Measurements from ENCODE around the gene TREX2. TPM values are rescaled to one million over a fixed set of nuclear protein-coding genes. Genes with fewer than 3 reads are reported as not detected.

Gene TREX2
- total RNA-seq, 1 experiment from 2014 or later = 1.1 TPM

DNA sequence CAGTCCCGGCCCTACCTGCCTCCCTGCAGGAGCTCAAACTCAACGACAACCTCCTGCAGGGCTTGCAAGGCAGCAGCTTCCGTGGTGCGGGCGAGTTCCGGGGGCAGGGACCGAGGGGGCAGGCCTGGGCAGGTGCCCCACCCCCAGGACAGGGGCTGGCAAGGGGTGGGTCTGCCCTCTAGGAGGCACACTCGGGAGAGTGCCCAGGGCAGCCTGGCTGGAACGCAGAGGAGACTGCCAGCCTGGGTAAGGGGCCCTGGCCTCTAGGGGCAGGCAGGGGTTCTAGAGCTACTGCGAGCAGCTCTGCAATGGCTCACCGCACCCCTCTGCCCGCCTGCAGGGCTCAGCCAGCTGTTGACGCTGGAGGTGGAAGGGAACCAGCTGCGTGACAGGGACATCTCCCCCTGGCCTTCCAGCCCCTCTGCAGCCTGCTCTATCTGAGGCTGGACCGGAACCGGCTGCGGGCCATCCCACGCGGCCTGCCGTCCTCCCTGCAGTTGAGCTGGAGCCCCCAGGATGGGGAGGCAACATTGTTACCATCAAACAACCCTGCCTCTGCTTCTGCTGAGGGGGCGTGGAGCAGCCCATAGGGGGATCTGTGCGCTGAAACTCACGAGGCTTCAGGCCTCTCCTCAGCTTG lies 36.6 kb upstream of the TREX2 start:
- Histone ChIP-seq H3K27me3 (ENCODE audit: insufficient read depth, low read length) (no peaks in the 10 kb centered on the region), H3K23me2 (ENCODE audit: insufficient read length, low read depth, low read length, poor library complexity, severe bottlenecking) (no peaks in the 10 kb centered on the region), H3K79me2 (ENCODE audit: insufficient read depth, low read length) (no peaks in the 10 kb centered on the region), H3K23ac (ENCODE audit: insufficient read length, low read depth, low read length) (no peak overlapping the region), H3K9ac (ENCODE audit: extremely low read depth, insufficient read length, low read length) (no peak overlapping the region), H2BK120ac (ENCODE audit: low read depth, low read length, poor library complexity, severe bottlenecking) (no peak overlapping the region), H3K4me2 (ENCODE audit: insufficient read depth, insufficient read length, low read length) (no peak overlapping the region), H3K4me1 (ENCODE audit: insufficient read depth, low read length) (no peaks in the 10 kb centered on the region), H3K79me1 (ENCODE audit: insufficient read depth, low read depth, low read length, poor library complexity, severe bottlenecking) (no peaks in the 10 kb centered on the region), H3K56ac (ENCODE audit: insufficient read length, low read depth, low read length) (no peak overlapping the region), H2AK5ac (ENCODE audit: insufficient read length, low read length) (no peak overlapping the region), H3K4ac (ENCODE audit: low read depth, low read length) (no peak overlapping the region), H3K9me3 (ENCODE audit: control insufficient read depth, low read depth, low read length) (peaks cover 9% of the 10 kb centered on the region), H3K18ac (ENCODE audit: insufficient read length, low read depth, low read length) (no peak overlapping the region), H3T11ph (ENCODE audit: low read length) (no peak overlapping the region), H4K5ac (ENCODE audit: insufficient read length, low read depth, low read length) (no peak overlapping the region), H2BK12ac (ENCODE audit: insufficient read length, low read depth, low read length) (no peak overlapping the region), H3K14ac (ENCODE audit: insufficient read depth, low read length) (no peak overlapping the region), H2BK20ac (ENCODE audit: low read depth, low read length, poor library complexity, severe bottlenecking) (no peak overlapping the region), H4K91ac (ENCODE audit: insufficient read length, low read depth, low read length) (no peak overlapping the region), H4K8ac (replicated peaks; ENCODE audit: insufficient read length, low read depth, low read length) (no peak overlapping the region), H4K20me1 (ENCODE audit: control insufficient read depth, insufficient read depth, insufficient read length) (no peaks in the 10 kb centered on the region), H2AFZ (ENCODE audit: low read length) (no peak overlapping the region), H2BK15ac (ENCODE audit: low read depth, low read length) (no peak overlapping the region), H2BK5ac (ENCODE audit: insufficient read length, low read length) (no peak overlapping the region), H3K27ac (ENCODE audit: insufficient read length, low read depth, low read length) (no peak overlapping the region)
- Mint-ChIP-seq H3K27me3 (ENCODE audit: low read depth) (no peaks in the 10 kb centered on the region; the same call in none of the 2 replicates), H3K4me1 (peaks cover 0 to 2% of the 10 kb centered on the region in 2 experiments; a peak in 2 of 4 replicates), H3K36me3 (ENCODE audit: insufficient read depth in 1 of 3, low read depth in 3 of 3) (0 out of 7 replicates have a peak, but pooled peaks cover 0 to 2% (median 0%) of the 10 kb centered on the region in 3 experiments), H3K27ac (no peak overlapping the region), H3K4me3 (no peak overlapping the region), H3K9me3 (peaks cover 24 to 40% of the 10 kb centered on the region in 2 experiments)
- DNase-seq = no peak
- TF ChIP-seq, protein P1, sequence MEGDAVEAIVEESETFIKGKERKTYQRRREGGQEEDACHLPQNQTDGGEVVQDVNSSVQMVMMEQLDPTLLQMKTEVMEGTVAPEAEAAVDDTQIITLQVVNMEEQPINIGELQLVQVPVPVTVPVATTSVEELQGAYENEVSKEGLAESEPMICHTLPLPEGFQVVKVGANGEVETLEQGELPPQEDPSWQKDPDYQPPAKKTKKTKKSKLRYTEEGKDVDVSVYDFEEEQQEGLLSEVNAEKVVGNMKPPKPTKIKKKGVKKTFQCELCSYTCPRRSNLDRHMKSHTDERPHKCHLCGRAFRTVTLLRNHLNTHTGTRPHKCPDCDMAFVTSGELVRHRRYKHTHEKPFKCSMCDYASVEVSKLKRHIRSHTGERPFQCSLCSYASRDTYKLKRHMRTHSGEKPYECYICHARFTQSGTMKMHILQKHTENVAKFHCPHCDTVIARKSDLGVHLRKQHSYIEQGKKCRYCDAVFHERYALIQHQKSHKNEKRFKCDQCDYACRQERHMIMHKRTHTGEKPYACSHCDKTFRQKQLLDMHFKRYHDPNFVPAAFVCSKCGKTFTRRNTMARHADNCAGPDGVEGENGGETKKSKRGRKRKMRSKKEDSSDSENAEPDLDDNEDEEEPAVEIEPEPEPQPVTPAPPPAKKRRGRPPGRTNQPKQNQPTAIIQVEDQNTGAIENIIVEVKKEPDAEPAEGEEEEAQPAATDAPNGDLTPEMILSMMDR (conservative IDR thresholded peaks at IDR 0.05) = no peak
- WGBS (ENCODE audit: extremely low coverage, insufficient read length, low lambda C conversion rate) = no CpG with 5 or more reads among the region's 23 CpGs

Measured in H9 (cell line).